PC-3 (cell line): ENCODE measurements around the gene NTF3. TPM values are rescaled to one million over a fixed set of nuclear protein-coding genes. Genes with fewer than 3 reads are reported as not detected.

Source experiments
- ATAC-seq: fragments of 200-7000 bp; cut with Tn5 transposase; 2 replicates; pipeline ENCODE4 v1.9.1; 2020; ENCODE audit warnings: mild to moderate bottlenecking, moderate library complexity
- BruUV-seq: library from RNA; stranded (reverse); fragments of 400-500 nt; replicated peaks from 2 replicates; lab custom pipeline; 2021; lab: Mats Ljungman, UMichigan
- CTCF ChIA-PET: fragments of 300-600 bp; sonication (Branson Sonifier 250); formaldehyde crosslinking; loops from one replicate; lab custom pipeline; 2022; ENCODE audit warnings: antibody characterized with exemption; lab: Charles Lee
- POLR2A ChIA-PET: fragments of 300-600 bp; sonication (Branson Sonifier 250); formaldehyde crosslinking; loops from one replicate; lab custom pipeline; 2022; ENCODE audit warnings: antibody characterized with exemption; ENCODE audit not compliant: unreplicated experiment; lab: Charles Lee
- DNase-seq: peaks from one replicate; pipeline ENCODE4 v3.0.0-alpha.2; 2015
- H2AFZ ChIP-seq: fragments of 300-600 bp; sonication (generic); 2 replicates; pipeline ENCODE4 v1.6.0; 2016; ENCODE audit warnings: antibody characterized with exemption, low read length
- H3F3A ChIP-seq: fragments of 300-600 bp; sonication (generic); one replicate; pipeline ENCODE4 v1.6.0; 2017; ENCODE audit warnings: antibody characterized with exemption, low read length, control low read depth, mild to moderate bottlenecking; ENCODE audit not compliant: unreplicated experiment
- H3K27ac ChIP-seq: fragments of 300-600 bp; sonication (generic); 2 replicates; pipeline ENCODE4 v1.5.1; 2016; ENCODE audit warnings: mild to moderate bottlenecking, low read length
- H3K27me3 ChIP-seq: fragments of 300-600 bp; sonication (generic); 2 replicates; pipeline ENCODE4 v1.6.1; 2016; ENCODE audit warnings: low read length, mixed read lengths
- H3K36me3 ChIP-seq: fragments of 300-600 bp; sonication (generic); 2 replicates; pipeline ENCODE4 v1.6.1; 2016; ENCODE audit warnings: low read depth, mixed run types, low read length, mixed read lengths
- H3K4me1 ChIP-seq: fragments of 300-600 bp; sonication (generic); 2 replicates; pipeline ENCODE4 v1.5.1; 2016; ENCODE audit warnings: low read length; ENCODE audit not compliant: insufficient read depth
- H3K4me2 ChIP-seq: fragments of 300-600 bp; sonication (generic); 2 replicates; pipeline ENCODE4 v1.6.0; 2016; ENCODE audit warnings: low read length
- H3K4me3 ChIP-seq: fragments of 300-600 bp; sonication (generic); 2 replicates; pipeline ENCODE4 v1.5.1; 2016; ENCODE audit warnings: mild to moderate bottlenecking, low read length, mixed read lengths
- H3K79me2 ChIP-seq: fragments of 300-600 bp; sonication (generic); 2 replicates; pipeline ENCODE4 v1.6.1; 2017; ENCODE audit warnings: low read length, mixed read lengths
- H3K9ac ChIP-seq: fragments of 300-600 bp; sonication (generic); 2 replicates; pipeline ENCODE4 v1.6.0; 2016; ENCODE audit warnings: mild to moderate bottlenecking, low read length
- H3K9me2 ChIP-seq: fragments of 300-600 bp; sonication (generic); replicated peaks from 2 replicates; pipeline ENCODE4 v1.6.1; 2016; ENCODE audit warnings: mixed run types, low read length, mixed read lengths
- H3K9me3 ChIP-seq: fragments of 300-600 bp; sonication (generic); 2 replicates; pipeline ENCODE4 v1.6.1; 2016; ENCODE audit warnings: low read length, mixed read lengths
- H4K20me1 ChIP-seq: fragments of 300-600 bp; sonication (generic); 2 replicates; pipeline ENCODE4 v1.6.1; 2016; ENCODE audit warnings: low read length, mixed read lengths
- EZH2 ChIP-seq: fragments of 300-600 bp; sonication (generic); IDR thresholded peaks from one replicate; pipeline ENCODE4 v1.6.1; 2017; ENCODE audit warnings: antibody characterized with exemption, mild to moderate bottlenecking, low read length; ENCODE audit not compliant: unreplicated experiment
- EZH2phosphoT487 ChIP-seq: fragments of 300-600 bp; sonication (generic); IDR thresholded peaks from 2 replicates; pipeline ENCODE4 v1.6.1; 2018; ENCODE audit warnings: mild to moderate bottlenecking, antibody characterized with exemption, low read length, borderline replicate concordance
- intact Hi-C: fragments of 100-400 bp; cut with micrococcal nuclease; formaldehyde crosslinking; loops from 2 replicates; pipeline ENCODE4 v1.9.0; 2023
- total RNA-seq: library from RNA; depleted of rRNA; stranded (reverse); fragments of >200 nt; gene quantifications from 2 replicates; pipeline ENCODE4 v1.2.3, GENCODE V29; 2014
- TF ChIP-seq, protein P1 (sequence below): fragments of 300-600 bp; sonication (generic); conservative IDR thresholded peaks from 2 replicates; pipeline ENCODE4 v1.5.1; 2017; ENCODE audit warnings: antibody characterized with exemption, low read depth, mild to moderate bottlenecking, low read length

NTF3 gene
- total RNA-seq, 1 experiment from 2014 or later = not detected

DNA sequence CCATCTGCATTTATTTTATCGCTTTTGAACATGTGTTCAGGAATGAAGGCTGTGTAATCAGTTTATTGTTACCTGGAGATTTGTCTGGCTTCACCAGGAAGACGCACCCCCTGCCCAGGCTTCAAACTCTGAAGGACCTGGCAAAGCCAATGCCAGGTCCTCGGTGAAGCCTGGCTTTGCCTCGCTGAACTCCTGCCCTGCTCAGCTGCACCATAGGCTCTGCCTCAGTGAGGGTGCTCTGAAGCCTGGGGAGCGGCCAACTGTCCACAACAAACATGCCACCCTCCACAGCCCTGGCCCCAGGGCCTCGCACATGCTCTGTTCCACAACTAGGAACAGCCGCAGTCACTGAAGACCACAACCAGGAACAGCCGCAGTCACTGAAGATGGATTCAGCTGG is 66.9 kb downstream of the NTF3 start:
- H3K9ac ChIP-seq = no peak overlapping the region
- H2AFZ ChIP-seq = no peak overlapping the region
- 0 out of 2 replicates have a peak, but pooled peaks cover 12% of the 10 kb centered on the region for H3K27me3 ChIP-seq
- ChIA-PET CTCF (no interaction called here), POLR2A (no interaction called here)
- no peak overlapping the region for H3K4me2 ChIP-seq
- H3K36me3 ChIP-seq = no peaks in the 10 kb centered on the region
- BruUV-seq = no TSS peak
- no peaks in the 10 kb centered on the region for H3K9me2 ChIP-seq
- intact Hi-C loops = no loop called here
- no peaks in the 10 kb centered on the region for H3K4me1 ChIP-seq
- H3K4me3 ChIP-seq = no peak overlapping the region
- no peaks in the 10 kb centered on the region for H3K79me2 ChIP-seq
- H3K9me3 ChIP-seq = no peaks in the 10 kb centered on the region
- H3F3A ChIP-seq = no peaks in the 10 kb centered on the region
- ATAC-seq (no peak), DNase-seq (no peak)
- H4K20me1 ChIP-seq = no peaks in the 10 kb centered on the region
- no peak overlapping the region for H3K27ac ChIP-seq
- TF ChIP-seq, protein P1, sequence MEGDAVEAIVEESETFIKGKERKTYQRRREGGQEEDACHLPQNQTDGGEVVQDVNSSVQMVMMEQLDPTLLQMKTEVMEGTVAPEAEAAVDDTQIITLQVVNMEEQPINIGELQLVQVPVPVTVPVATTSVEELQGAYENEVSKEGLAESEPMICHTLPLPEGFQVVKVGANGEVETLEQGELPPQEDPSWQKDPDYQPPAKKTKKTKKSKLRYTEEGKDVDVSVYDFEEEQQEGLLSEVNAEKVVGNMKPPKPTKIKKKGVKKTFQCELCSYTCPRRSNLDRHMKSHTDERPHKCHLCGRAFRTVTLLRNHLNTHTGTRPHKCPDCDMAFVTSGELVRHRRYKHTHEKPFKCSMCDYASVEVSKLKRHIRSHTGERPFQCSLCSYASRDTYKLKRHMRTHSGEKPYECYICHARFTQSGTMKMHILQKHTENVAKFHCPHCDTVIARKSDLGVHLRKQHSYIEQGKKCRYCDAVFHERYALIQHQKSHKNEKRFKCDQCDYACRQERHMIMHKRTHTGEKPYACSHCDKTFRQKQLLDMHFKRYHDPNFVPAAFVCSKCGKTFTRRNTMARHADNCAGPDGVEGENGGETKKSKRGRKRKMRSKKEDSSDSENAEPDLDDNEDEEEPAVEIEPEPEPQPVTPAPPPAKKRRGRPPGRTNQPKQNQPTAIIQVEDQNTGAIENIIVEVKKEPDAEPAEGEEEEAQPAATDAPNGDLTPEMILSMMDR = no peak
- TF ChIP-seq EZH2 (no peak), EZH2phosphoT487 (no peak)

DNA sequence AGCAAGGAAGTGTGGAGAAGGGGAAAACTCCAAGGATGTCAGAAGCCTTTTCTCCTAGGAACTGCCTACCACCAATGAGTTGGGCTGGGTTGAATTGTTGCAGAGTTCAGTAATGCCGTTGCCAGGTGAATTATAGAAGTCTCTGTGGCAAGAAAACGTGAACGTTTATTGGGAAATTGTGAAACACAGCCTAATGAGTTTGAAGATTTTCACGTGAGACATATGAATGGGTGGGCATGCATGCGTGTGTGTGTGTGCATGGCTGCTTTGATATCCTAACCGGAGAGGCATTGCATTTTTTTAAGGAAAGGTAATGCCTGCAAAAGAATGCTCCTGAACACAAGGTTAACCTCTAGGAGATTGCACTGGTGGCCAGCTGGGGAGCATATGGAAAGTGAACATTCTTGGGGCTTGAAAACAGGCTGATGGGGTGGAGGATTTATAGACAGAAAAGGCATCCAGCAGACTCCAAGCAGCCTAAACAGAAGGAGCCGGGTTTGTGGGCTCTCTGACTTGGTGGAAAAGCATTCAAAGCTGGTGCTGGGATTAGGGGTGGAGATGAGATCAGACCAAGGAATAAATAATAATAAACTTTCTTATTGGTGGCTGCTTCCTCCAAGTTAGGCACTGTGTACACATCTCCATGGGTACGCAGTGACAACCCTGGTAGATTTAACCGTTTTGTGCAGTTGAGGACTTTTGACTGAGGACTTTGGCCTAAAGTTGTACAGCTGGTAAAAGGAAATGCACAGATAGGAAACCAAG is 67.8 kb downstream of the NTF3 start:
- ATAC-seq = no peak
- Histone ChIP-seq H3K79me2 (no peaks in the 10 kb centered on the region), H3K4me3 (no peak overlapping the region), H3K27ac (no peak overlapping the region), H3K27me3 (0 out of 2 replicates have a peak, but pooled peaks cover 3% of the 10 kb centered on the region), H3K4me1 (no peaks in the 10 kb centered on the region), H3K9ac (no peak overlapping the region), H3K4me2 (no peak overlapping the region), H3F3A (no peaks in the 10 kb centered on the region), H3K9me3 (no peaks in the 10 kb centered on the region), H2AFZ (no peak overlapping the region), H3K36me3 (no peaks in the 10 kb centered on the region), H3K9me2 (no peaks in the 10 kb centered on the region), H4K20me1 (no peaks in the 10 kb centered on the region)
- ChIA-PET POLR2A (no interaction called here), CTCF (no interaction called here)
- no peak for DNase-seq
- TF ChIP-seq, protein P1 = no peak
- intact Hi-C loops = no loop called here
- no TSS peak for BruUV-seq

- H3K9me2 ChIP-seq = no peaks in the 10 kb centered on the region
- no peak overlapping the region for H3K4me3 ChIP-seq
- H3K36me3 ChIP-seq = no peaks in the 10 kb centered on the region
- ChIA-PET POLR2A (no interaction called here), CTCF (no interaction called here)
- DNase-seq (no peak), ATAC-seq (no peak)
- BruUV-seq = no TSS peak
- 0 out of 2 replicates have a peak, but pooled peaks cover under 1% of the 10 kb centered on the region for H3K27me3 ChIP-seq
- intact Hi-C loops = no loop called here
- no peak overlapping the region for H3K27ac ChIP-seq
- H3F3A ChIP-seq = no peaks in the 10 kb centered on the region
- H3K79me2 ChIP-seq = no peaks in the 10 kb centered on the region
- H3K9ac ChIP-seq = no peak overlapping the region
- TF ChIP-seq, protein P1 = no peak
- no peak for TF ChIP-seq EZH2phosphoT487
- TF ChIP-seq EZH2 = no peak
- no peaks in the 10 kb centered on the region for H3K9me3 ChIP-seq
- no peaks in the 10 kb centered on the region for H3K4me1 ChIP-seq
- no peak overlapping the region for H2AFZ ChIP-seq
- no peaks in the 10 kb centered on the region for H4K20me1 ChIP-seq
- no peak overlapping the region for H3K4me2 ChIP-seq
Observed at GRCh38 chr12:5500331-5500659, 68.4 kb downstream of the NTF3 start.
